RWPE1 (cell line): ENCODE results near the gene TGM5.

Experiments
- CTCF ChIA-PET: fragments of 350-600 bp; sonication (Branson Sonifier 250); formaldehyde crosslinking; extraction: SDS; loops from one replicate; lab custom pipeline; 2021; lab: Yijun Ruan, JAX
- POLR2A ChIA-PET: fragments of 400-600 bp; formaldehyde crosslinking; extraction: SDS; loops from one replicate; lab custom pipeline; 2020; ENCODE audit warnings: antibody characterized with exemption; ENCODE audit not compliant: low non-redundant PET; lab: Yijun Ruan, JAX
- DNase-seq: peaks from one replicate; pipeline ENCODE4 v3.0.0; 2012; ENCODE audit warnings: low spot score
- H3K27ac ChIP-seq: fragments of 450-650 bp; 2 replicates; pipeline ENCODE4 v1.5.1; 2017
- CTCF ChIP-seq: fragments of 450-650 bp; conservative IDR thresholded peaks from 2 replicates; pipeline ENCODE4 v1.5.1; 2017; ENCODE audit warnings: low read depth, mild to moderate bottlenecking

The TGM5 gene

GRCh38 chr15:43283526-43283925 lies 16.8 kb upstream of the TGM5 start:
- no peak for DNase-seq
- no peak overlapping the region for H3K27ac ChIP-seq
- POLR2A ChIA-PET, result no interaction called here
- no peak for TF ChIP-seq CTCF
- CTCF ChIA-PET, result interaction anchor here (4.2 kb wide), 1 partner anchor 58 kb away, joined by 95 read pairs; no protein-coding TSS in a partner anchor

- H3K27ac ChIP-seq, result no peak overlapping the region
- no peak for TF ChIP-seq CTCF
- ChIA-PET CTCF (no interaction called here), POLR2A (no interaction called here)
- no peak for DNase-seq
Measured at GRCh38 chr15:43281926-43282602, 15.3 kb upstream of the TGM5 start.

- no peak for DNase-seq
- CTCF ChIA-PET, result no interaction called here
- no peak for TF ChIP-seq CTCF
- POLR2A ChIA-PET, result no interaction called here
- H3K27ac ChIP-seq, result no peak overlapping the region
Measured at GRCh38 chr15:43280996-43281395, 14.3 kb upstream of the TGM5 start.

GRCh38 chr15:43279496-43279895 lies 12.8 kb upstream of the TGM5 start:
- TF ChIP-seq CTCF, result no peak
- H3K27ac ChIP-seq, result no peak overlapping the region
- ChIA-PET POLR2A (no interaction called here), CTCF (interaction anchor here (1.0 kb wide), 1 partner anchor 54 kb away, joined by 3 read pairs; no protein-coding TSS in a partner anchor)
- no peak for DNase-seq

- CTCF ChIA-PET, result interaction anchor here (1.0 kb wide), 1 partner anchor 53 kb away, joined by 3 read pairs; no protein-coding TSS in a partner anchor
Measured at GRCh38 chr15:43278869-43279268, 12.1 kb upstream of the TGM5 start.

GRCh38 chr15:43277901-43278300 lies 11.2 kb upstream of the TGM5 start:
- no peak for DNase-seq
- POLR2A ChIA-PET, result no interaction called here
- CTCF ChIA-PET, result interaction anchor here (0.6 to 1.3 kb wide), 2 partner anchors 8 to 42 kb away, joined by 4 read pairs; no protein-coding TSS in a partner anchor
- TF ChIP-seq CTCF, result no peak
- no peak overlapping the region for H3K27ac ChIP-seq

More at GRCh38 chr15:43278869-43279268, 12.1 kb upstream of the TGM5 start:
- POLR2A ChIA-PET, result no interaction called here
- H3K27ac ChIP-seq, result no peak overlapping the region
- no peak for TF ChIP-seq CTCF
- DNase-seq, result no peak
